HCT116 (cell line): Measurements from ENCODE around the gene FAM83D. TPM values are rescaled to one million over a fixed set of nuclear protein-coding genes. Genes with fewer than 3 reads are reported as not detected.

ENCODE experiments used
- ATAC-seq: fragments of 200-7000 bp; cut with Tn5 transposase; 2 replicates; pipeline ENCODE4 v1.9.1; 2020; ENCODE audit warnings: mild to moderate bottlenecking, moderate library complexity
- BruUV-seq: library from RNA; stranded (reverse); fragments of 400-500 nt; replicated peaks from 2 replicates; lab custom pipeline; 2021; lab: Mats Ljungman, UMichigan
- CTCF ChIA-PET: fragments of 300-600 bp; sonication (Branson Sonifier 250); formaldehyde crosslinking; loops from one replicate; lab custom pipeline; 2021; ENCODE audit warnings: antibody characterized with exemption; lab: Charles Lee
- POLR2A ChIA-PET: fragments of 300-600, 350-600 bp; sonication (Branson Sonifier 250); formaldehyde crosslinking; loops from one replicate; lab custom pipeline; 2021; ENCODE audit warnings: antibody characterized with exemption; lab: Charles Lee
- RAD21 ChIA-PET, 2 experiments: fragments of 300-600 bp; sonication (Branson Sonifier 250); formaldehyde crosslinking; loops; one replicate each; lab custom pipeline; 2023; ENCODE audit warnings: low total read pairs in 2 of 2; ENCODE audit not compliant: uncharacterized antibody in 2 of 2, unreplicated experiment in 2 of 2, low non-redundant PET in 1 of 2; lab: Charles Lee
- DNase-seq: peaks from one replicate; pipeline ENCODE4 v3.0.0-alpha.2; 2010; ENCODE audit warnings: low read depth, low spot score
- H2AFZ ChIP-seq: fragments of 200-600 bp; shearing (Covaris generic), sonication (generic); 2 replicates; pipeline ENCODE4 v1.6.1; 2017; ENCODE audit warnings: low read depth, mixed run types, mixed read lengths, antibody characterized with exemption, low read length; ENCODE audit not compliant: poor library complexity, severe bottlenecking
- H3K27ac ChIP-seq: 2 replicates; pipeline ENCODE4 v1.5.1; 2012; ENCODE audit warnings: low read depth, low read length
- H3K27me3 ChIP-seq: fragments of 200-600 bp; sonication (generic); 2 replicates; pipeline ENCODE4 v1.6.1; 2016; ENCODE audit warnings: mixed run types, low read length, mixed read lengths; ENCODE audit not compliant: insufficient read depth
- H3K36me3 ChIP-seq, 2 experiments: fragments of 200-500 bp in 1 of 2; fragments of 200-600 bp in 1 of 2; sonication (Bioruptor generic) in 1 of 2; sonication (generic) in 1 of 2; 2 replicates each; pipeline versions ENCODE4 v1.5.1 to v1.6.1; 2014 to 2016; ENCODE audit warnings: low read length in 2 of 2, inconsistent platforms in 1 of 2, mixed read lengths in 1 of 2, mixed run types in 1 of 2; ENCODE audit not compliant: insufficient read depth in 2 of 2, control insufficient read depth in 1 of 2
- H3K4me1 ChIP-seq, 2 experiments: fragments of 200-600 bp in 1 of 2; sonication (generic) in 1 of 2; 2 replicates each; pipeline versions ENCODE4 v1.5.1 to v1.6.1; 2012 to 2017; ENCODE audit warnings: low read length in 2 of 2, inconsistent platforms in 1 of 2, mild to moderate bottlenecking in 1 of 2, mixed read lengths in 1 of 2, mixed run types in 1 of 2, moderate library complexity in 1 of 2; ENCODE audit not compliant: insufficient read depth in 2 of 2, control insufficient read depth in 1 of 2
- H3K4me2 ChIP-seq: fragments of 200-600 bp; sonication (generic); 2 replicates; pipeline ENCODE4 v1.6.1; 2017; ENCODE audit warnings: mixed run types, low read length, mixed read lengths
- H3K4me3 ChIP-seq, 2 experiments: fragments of 200-600 bp in 1 of 2; sonication (generic) in 1 of 2; replicated peaks in 1 of 2; 2 replicates each; pipeline ENCODE4 v1.5.1; 2011 to 2016; ENCODE audit warnings: low read length in 2 of 2, control low read depth in 1 of 2, low read depth in 1 of 2, mild to moderate bottlenecking in 1 of 2, mixed read lengths in 1 of 2, mixed run types in 1 of 2
- H3K79me2 ChIP-seq: fragments of 200-600 bp; sonication (generic); 2 replicates; pipeline ENCODE4 v1.6.1; 2017; ENCODE audit warnings: mild to moderate bottlenecking, mixed run types, low read length, moderate library complexity, mixed read lengths; ENCODE audit not compliant: insufficient read depth
- H3K9ac ChIP-seq: fragments of 200-600 bp; sonication (generic); 2 replicates; pipeline ENCODE4 v1.6.1; 2016; ENCODE audit warnings: low read length, mixed read lengths
- H3K9me2 ChIP-seq: fragments of 200-600 bp; sonication (generic), shearing (Covaris generic); 2 replicates; pipeline ENCODE4 v1.6.1; 2017; ENCODE audit warnings: mixed run types, mild to moderate bottlenecking, moderate library complexity; ENCODE audit not compliant: insufficient read depth
- H3K9me3 ChIP-seq, 2 experiments: fragments of 200-500 bp in 1 of 2; fragments of 200-600 bp in 1 of 2; sonication (Bioruptor generic) in 1 of 2; sonication (generic) in 1 of 2; 2 replicates each; pipeline ENCODE4 v1.6.1; 2014 to 2017; ENCODE audit warnings: low read length in 2 of 2, mixed read lengths in 2 of 2, inconsistent platforms in 1 of 2, low read depth in 1 of 2, mild to moderate bottlenecking in 1 of 2, mixed run types in 1 of 2, moderate library complexity in 1 of 2; ENCODE audit not compliant: control insufficient read depth in 1 of 2, insufficient read depth in 1 of 2
- H4K20me1 ChIP-seq: fragments of 200-600 bp; sonication (generic), shearing (Covaris generic); 2 replicates; pipeline ENCODE4 v1.6.1; 2017; ENCODE audit warnings: mixed run types, mild to moderate bottlenecking, moderate library complexity; ENCODE audit not compliant: insufficient read depth
- CBX3 ChIP-seq: IDR thresholded peaks from 2 replicates; pipeline ENCODE4 v1.6.1; 2012; ENCODE audit warnings: low read depth
- CEBPB ChIP-seq: IDR thresholded peaks from 2 replicates; pipeline ENCODE4 v1.6.1; 2012; ENCODE audit warnings: low read depth
- CTCF ChIP-seq, 3 experiments: fragments of 200-600 bp in 1 of 3; sonication (generic) in 1 of 3; IDR thresholded peaks in 2 of 3; conservative IDR thresholded peaks in 1 of 3; 2 replicates each; pipeline ENCODE4 v1.5.1; 2012 to 2017; ENCODE audit warnings: low read depth in 2 of 3, low read length in 2 of 3, antibody characterized with exemption in 1 of 3, borderline replicate concordance in 1 of 3, control low read depth in 1 of 3, mild to moderate bottlenecking in 1 of 3, mixed read lengths in 1 of 3, mixed run types in 1 of 3, moderate library complexity in 1 of 3; ENCODE audit not compliant: insufficient read depth in 1 of 3
- ELF1 ChIP-seq: IDR thresholded peaks from 2 replicates; pipeline ENCODE4 v1.6.1; 2012; ENCODE audit warnings: low read depth, borderline replicate concordance
- EZH2phosphoT487 ChIP-seq: fragments of 200-600 bp; IDR thresholded peaks from 2 replicates; pipeline ENCODE4 v1.6.1; 2018; ENCODE audit warnings: antibody characterized with exemption, borderline replicate concordance
- FOSL1 ChIP-seq: IDR thresholded peaks from 2 replicates; pipeline ENCODE4 v1.6.1; 2012; ENCODE audit warnings: low read depth
- JUND ChIP-seq: IDR thresholded peaks from 2 replicates; pipeline ENCODE4 v1.6.1; 2012
- MAX ChIP-seq: IDR thresholded peaks from 2 replicates; pipeline ENCODE4 v1.6.1; 2012
- POLR2A ChIP-seq: IDR thresholded peaks from 2 replicates; pipeline ENCODE4 v1.7.0; 2011; ENCODE audit warnings: borderline replicate concordance; ENCODE audit not compliant: insufficient read depth, insufficient read length; ENCODE audit errors: extremely low read depth
- POLR2AphosphoS5 ChIP-seq: IDR thresholded peaks from 2 replicates; pipeline ENCODE4 v1.6.1; 2011; ENCODE audit warnings: mild to moderate bottlenecking, low read depth, low read length, moderate library complexity
- REST ChIP-seq: IDR thresholded peaks from 2 replicates; pipeline ENCODE4 v1.6.1; 2012; ENCODE audit warnings: low read depth
- YY1 ChIP-seq: IDR thresholded peaks from 2 replicates; pipeline ENCODE4 v1.6.1; 2011; ENCODE audit warnings: low read length, low read depth, moderate library complexity, mild to moderate bottlenecking; ENCODE audit not compliant: insufficient replicate concordance; ENCODE audit errors: extremely low read depth
- ZBTB33 ChIP-seq: IDR thresholded peaks from 2 replicates; pipeline ENCODE4 v1.6.1; 2011; ENCODE audit warnings: mild to moderate bottlenecking, low read length, moderate library complexity; ENCODE audit not compliant: insufficient replicate concordance; ENCODE audit errors: extremely low read depth
- ZFX ChIP-seq: fragments of 450-650 bp; IDR thresholded peaks from 2 replicates; pipeline ENCODE4 v1.6.1; 2017
- ZNF274 ChIP-seq: fragments of 200-500 bp; sonication (Bioruptor generic); IDR thresholded peaks from 2 replicates; pipeline ENCODE4 v1.6.1; 2014; ENCODE audit warnings: mild to moderate bottlenecking, low read depth, low read length, inconsistent platforms
- intact Hi-C: fragments of 100-400 bp; cut with micrococcal nuclease; formaldehyde crosslinking; loops from 2 replicates; pipeline ENCODE4 v1.10.0; 2022
- total RNA-seq: library from RNA; stranded (reverse); gene quantifications from one replicate; pipeline ENCODE4 v1.2.1, GENCODE V29; 2021; ENCODE audit not compliant: unreplicated experiment

FAM83D gene
- total RNA-seq, 1 experiment from 2014 or later, result 51.1 TPM

- H3K9me3 ChIP-seq, result no peaks in the 10 kb centered on the region
- H3K9ac ChIP-seq, result no peak overlapping the region
- H3K36me3 ChIP-seq, result peaks cover 2 to 6% of the 10 kb centered on the region in 2 experiments; a peak in 1 of 4 replicates
- TF ChIP-seq ZNF274 (no peak), ZBTB33 (no peak), ZFX (no peak), JUND (no peak), YY1 (no peak), ELF1 (no peak), FOSL1 (no peak), CBX3 (no peak), REST (no peak), CEBPB (no peak), POLR2AphosphoS5 (no peak), MAX (no peak), POLR2A (no peak), CTCF (IDR thresholded peaks at IDR 0.05 in 2 of 3, conservative IDR thresholded peaks at IDR 0.05 in 1 of 3; ENCODE audit: borderline replicate concordance in 1 of 3, insufficient read depth in 1 of 3, low read depth in 2 of 3, low read length in 2 of 3) (no peak), EZH2phosphoT487 (no peak)
- H3K27me3 ChIP-seq, result no peaks in the 10 kb centered on the region
- no peak overlapping the region for H2AFZ ChIP-seq
- H3K4me1 ChIP-seq, result peaks cover 10 to 15% of the 10 kb centered on the region in 2 experiments
- peak overlapping the region; percentile 58 for H3K4me2 ChIP-seq
- DNase-seq (no peak), ATAC-seq (no peak)
- intact Hi-C loops, result no loop called here
- no TSS peak for BruUV-seq
- peaks cover 18% of the 10 kb centered on the region; the same call in 1 of the 2 replicates for H3K79me2 ChIP-seq
- RAD21 ChIA-PET, result no interaction called here
- POLR2A ChIA-PET, result interaction anchor here (1.0 kb wide), 1 partner anchor 12 kb away, joined by 3 read pairs; no protein-coding TSS in a partner anchor
- no peak overlapping the region; the same call in 1 of the 2 replicates for H3K27ac ChIP-seq
- CTCF ChIA-PET, result no interaction called here
- 0 out of 2 replicates have a peak, but pooled peaks cover 3% of the 10 kb centered on the region for H4K20me1 ChIP-seq
- H3K9me2 ChIP-seq, result no peaks in the 10 kb centered on the region
- no peak overlapping the region for H3K4me3 ChIP-seq
Observed at GRCh38 chr20:38985060-38985459, 58.8 kb downstream of the FAM83D start.
